Cardiac fibroblast (primary cell): ENCODE results near the gene INTS13.

Source experiments
- DNase-seq, 2 donors: peaks; one replicate each; pipeline versions ENCODE4 v3.0.0 to v3.0.0-alpha.2; 2010; ENCODE audit warnings: low read depth in 2 of 2
- H3K4me3 ChIP-seq, 2 donors: replicated peaks in 1 of 2; 1 replicate in 1 of 2; 2 replicates in 1 of 2; pipeline ENCODE4 v1.5.1; 2011; ENCODE audit warnings: low read depth in 2 of 2, low read length in 2 of 2, mild to moderate bottlenecking in 2 of 2, moderate library complexity in 1 of 2
- CTCF ChIP-seq: IDR thresholded peaks from one replicate; pipeline ENCODE4 v1.5.1; 2011; ENCODE audit warnings: low read depth, mild to moderate bottlenecking, low read length, inconsistent platforms

INTS13 gene

DNA sequence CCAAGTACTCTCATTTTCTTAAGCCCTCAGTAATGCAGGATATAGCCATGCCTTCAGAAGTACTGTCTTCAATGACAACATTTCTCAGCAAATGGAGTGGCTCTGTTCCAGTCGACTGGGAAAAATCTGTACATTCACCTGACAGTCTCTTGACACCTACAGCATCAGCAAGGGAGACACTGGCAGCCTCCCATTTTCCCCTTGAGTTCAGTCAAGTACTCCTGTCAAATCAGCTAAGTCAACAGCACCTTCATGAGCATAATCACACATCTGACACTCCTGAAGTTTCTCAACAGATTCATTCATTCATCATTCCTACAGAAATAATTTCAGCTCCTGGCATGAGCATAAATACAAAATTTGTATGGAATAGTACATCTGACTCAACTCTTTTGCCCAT lies 46.1 kb downstream of the INTS13 start:
- no peak for DNase-seq
- TF ChIP-seq CTCF = no peak
- H3K4me3 ChIP-seq = no peak overlapping the region

GRCh38 chr12:26890784-26891183 lies 47.0 kb downstream of the INTS13 start:
- H3K4me3 ChIP-seq = no peak overlapping the region
- no peak for TF ChIP-seq CTCF
- DNase-seq = no peak

GRCh38 chr12:26884765-26885576 lies 52.8 kb downstream of the INTS13 start:
- DNase-seq = peak; percentile 86 to 88
- TF ChIP-seq CTCF = peak; percentile 95
- H3K4me3 ChIP-seq = no peak overlapping the region

GRCh38 chr12:26880625-26881024 lies 57.2 kb downstream of the INTS13 start:
- TF ChIP-seq CTCF = no peak
- H3K4me3 ChIP-seq = no peak overlapping the region
- DNase-seq = no peak

DNA sequence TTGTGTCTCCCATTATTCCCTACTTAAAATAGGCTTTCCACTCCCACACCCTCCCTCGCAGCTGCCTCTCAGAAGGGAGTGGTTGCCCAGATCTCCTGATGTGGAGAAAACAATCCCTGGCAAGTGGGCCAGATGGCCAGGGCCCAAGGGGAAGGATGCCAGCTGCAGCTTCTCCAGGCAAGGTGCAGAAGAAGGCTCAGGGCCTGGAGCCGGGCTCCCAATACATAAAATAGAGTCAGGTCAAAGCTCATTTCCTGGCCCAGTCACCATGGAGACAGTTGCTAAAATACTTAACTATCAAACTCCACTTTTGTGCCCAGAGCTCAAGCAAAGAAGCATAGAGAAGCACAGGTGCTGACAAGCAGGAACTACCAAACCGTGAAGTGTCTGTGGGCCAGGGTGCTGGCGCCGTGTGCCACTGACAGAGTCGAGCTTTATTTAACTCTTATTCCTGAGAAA lies 59.1 kb downstream of the INTS13 start:
- no peak overlapping the region for H3K4me3 ChIP-seq
- TF ChIP-seq CTCF = no peak
- peak; percentile 29 to 84 for DNase-seq

GRCh38 chr12:26874501-26875296 lies 63.1 kb downstream of the INTS13 start:
- no peak for DNase-seq
- no peak for TF ChIP-seq CTCF
- H3K4me3 ChIP-seq = no peak overlapping the region
